Measurements from ENCODE around the gene KRT7. TPM values are rescaled to one million over a fixed set of nuclear protein-coding genes. Genes with fewer than 3 reads are reported as not detected.

KRT7 gene
- total RNA-seq, 2 donors from 2014 or later, result 0.78 to 0.89 TPM

- intact Hi-C loops (cut with DNase I, micrococcal nuclease), result no loop called here
- DNase-seq (no peak), ATAC-seq (no peak)
Measured at GRCh38 chr12:52198454-52199215, 34.4 kb upstream of the KRT7 start.

GRCh38 chr12:52199294-52199919, 33.6 kb upstream of the KRT7 start:
- intact Hi-C loops (cut with DNase I, micrococcal nuclease), result no loop called here
- no peak for DNase-seq
- ATAC-seq, result no peak

GRCh38 chr12:52200086-52200780, 32.8 kb upstream of the KRT7 start:
- intact Hi-C loops (cut with DNase I, micrococcal nuclease), result no loop called here
- no peak for DNase-seq
- no peak for ATAC-seq

- intact Hi-C loops (cut with DNase I, micrococcal nuclease), result no loop called here
- ATAC-seq, result no peak
- DNase-seq, result no peak
Measured at GRCh38 chr12:52200781-52201450, 32.1 kb upstream of the KRT7 start.

- DNase-seq (no peak), ATAC-seq (no peak)
- intact Hi-C loops (cut with DNase I, micrococcal nuclease), result no loop called here
Measured at GRCh38 chr12:52201451-52201839, 31.6 kb upstream of the KRT7 start.

GRCh38 chr12:52202361-52203078, 30.5 kb upstream of the KRT7 start:
- ATAC-seq, result no peak
- intact Hi-C loops (cut with DNase I, micrococcal nuclease), result no loop called here
- no peak for DNase-seq

GRCh38 chr12:52203079-52203921, 29.7 kb upstream of the KRT7 start:
- intact Hi-C loops (cut with DNase I, micrococcal nuclease), result no loop called here
- ATAC-seq, result peak; percentile 64

GRCh38 chr12:52204095-52204930, 28.7 kb upstream of the KRT7 start:
- no peak for ATAC-seq
- intact Hi-C loops (cut with DNase I, micrococcal nuclease), result no loop called here
- DNase-seq, result no peak

More at GRCh38 chr12:52203079-52203921, 29.7 kb upstream of the KRT7 start:
- peak in 1 of 2 donors; percentile 24 for DNase-seq

- no peak for ATAC-seq
- no peak for DNase-seq
Measured at GRCh38 chr12:52204931-52205505, 28.0 kb upstream of the KRT7 start.

GRCh38 chr12:52205612-52206303, 27.3 kb upstream of the KRT7 start:
- intact Hi-C loops (cut with DNase I, micrococcal nuclease), result no loop called here
- no peak for ATAC-seq
- no peak for DNase-seq

More at GRCh38 chr12:52204931-52205505, 28.0 kb upstream of the KRT7 start:
- intact Hi-C loops (cut with DNase I, micrococcal nuclease), result no loop called here

- intact Hi-C loops (cut with DNase I, micrococcal nuclease), result no loop called here
- ATAC-seq (no peak), DNase-seq (no peak)
Measured at GRCh38 chr12:52206304-52207040, 26.6 kb upstream of the KRT7 start.

- ATAC-seq (no peak), DNase-seq (no peak)
- intact Hi-C loops (cut with DNase I, micrococcal nuclease), result no loop called here
Measured at GRCh38 chr12:52207106-52207505, 25.9 kb upstream of the KRT7 start.

- ATAC-seq (peak; percentile 61), DNase-seq (peak; percentile 32 to 62)
- intact Hi-C loops (cut with DNase I, micrococcal nuclease), result no loop called here
Measured at GRCh38 chr12:52207895-52208294, 25.1 kb upstream of the KRT7 start.

- DNase-seq (no peak), ATAC-seq (no peak)
- intact Hi-C loops (cut with DNase I, micrococcal nuclease), result no loop called here
Measured at GRCh38 chr12:52208424-52209165, 24.4 kb upstream of the KRT7 start.

- intact Hi-C loops (cut with DNase I, micrococcal nuclease), result no loop called here
- DNase-seq, result no peak
- no peak for ATAC-seq
Measured at GRCh38 chr12:52209321-52209720, 23.7 kb upstream of the KRT7 start.

Data from left colon (tissue), 2 donors.